OCI-LY7 (cell line): ENCODE measurements around the gene KRT79.

Experiments used
- EZH2phosphoT487 ChIP-seq: fragments of 200-600 bp; sonication (generic); IDR thresholded peaks from 2 replicates; pipeline ENCODE4 v1.6.1; 2018; ENCODE audit warnings: low read depth, borderline replicate concordance, mild to moderate bottlenecking, mixed run types, antibody characterized with exemption, low read length, moderate library complexity, mixed read lengths
- TF ChIP-seq, protein P1 (sequence below): fragments of 200-600 bp; sonication (generic); conservative IDR thresholded peaks from 2 replicates; pipeline ENCODE4 v1.5.1; 2014; ENCODE audit warnings: mild to moderate bottlenecking, antibody characterized with exemption, low read length, moderate library complexity, mixed read lengths

GRCh38 chr12:52873513-52873831, 39.4 kb upstream of the KRT79 start:
- TF ChIP-seq, protein P1, sequence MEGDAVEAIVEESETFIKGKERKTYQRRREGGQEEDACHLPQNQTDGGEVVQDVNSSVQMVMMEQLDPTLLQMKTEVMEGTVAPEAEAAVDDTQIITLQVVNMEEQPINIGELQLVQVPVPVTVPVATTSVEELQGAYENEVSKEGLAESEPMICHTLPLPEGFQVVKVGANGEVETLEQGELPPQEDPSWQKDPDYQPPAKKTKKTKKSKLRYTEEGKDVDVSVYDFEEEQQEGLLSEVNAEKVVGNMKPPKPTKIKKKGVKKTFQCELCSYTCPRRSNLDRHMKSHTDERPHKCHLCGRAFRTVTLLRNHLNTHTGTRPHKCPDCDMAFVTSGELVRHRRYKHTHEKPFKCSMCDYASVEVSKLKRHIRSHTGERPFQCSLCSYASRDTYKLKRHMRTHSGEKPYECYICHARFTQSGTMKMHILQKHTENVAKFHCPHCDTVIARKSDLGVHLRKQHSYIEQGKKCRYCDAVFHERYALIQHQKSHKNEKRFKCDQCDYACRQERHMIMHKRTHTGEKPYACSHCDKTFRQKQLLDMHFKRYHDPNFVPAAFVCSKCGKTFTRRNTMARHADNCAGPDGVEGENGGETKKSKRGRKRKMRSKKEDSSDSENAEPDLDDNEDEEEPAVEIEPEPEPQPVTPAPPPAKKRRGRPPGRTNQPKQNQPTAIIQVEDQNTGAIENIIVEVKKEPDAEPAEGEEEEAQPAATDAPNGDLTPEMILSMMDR, result no peak
- no peak for TF ChIP-seq EZH2phosphoT487
